HG03108 (cell line): ENCODE measurements around the gene KHNYN.
A peak's percentile ranks its signal among the peaks of the same experiment; 100 is the strongest.
"Not testable (repeated sequence)": the region's sequence is repeated elsewhere in the genome, so short reads cannot be mapped to it uniquely, and the experiment has no call there.

Experiments
- ATAC-seq: cut with Tn5 transposase; IDR thresholded peaks from one replicate; pipeline ENCODE4 v1.9.1; 2021; ENCODE audit warnings: moderate library complexity; ENCODE audit not compliant: unreplicated experiment

The KHNYN gene

GRCh38 chr14:24429395-24430142 is at the start of gene KHNYN, which contains the start of gene CBLN3:
Gene KHNYN (plus strand): TSS chr14:24429954. CDS start chr14:24430731, 777 bp downstream.
Gene CBLN3 (minus strand): TSS chr14:24429668. CDS start chr14:24429054, 614 bp downstream.
- peak; percentile 83 for ATAC-seq

DNA sequence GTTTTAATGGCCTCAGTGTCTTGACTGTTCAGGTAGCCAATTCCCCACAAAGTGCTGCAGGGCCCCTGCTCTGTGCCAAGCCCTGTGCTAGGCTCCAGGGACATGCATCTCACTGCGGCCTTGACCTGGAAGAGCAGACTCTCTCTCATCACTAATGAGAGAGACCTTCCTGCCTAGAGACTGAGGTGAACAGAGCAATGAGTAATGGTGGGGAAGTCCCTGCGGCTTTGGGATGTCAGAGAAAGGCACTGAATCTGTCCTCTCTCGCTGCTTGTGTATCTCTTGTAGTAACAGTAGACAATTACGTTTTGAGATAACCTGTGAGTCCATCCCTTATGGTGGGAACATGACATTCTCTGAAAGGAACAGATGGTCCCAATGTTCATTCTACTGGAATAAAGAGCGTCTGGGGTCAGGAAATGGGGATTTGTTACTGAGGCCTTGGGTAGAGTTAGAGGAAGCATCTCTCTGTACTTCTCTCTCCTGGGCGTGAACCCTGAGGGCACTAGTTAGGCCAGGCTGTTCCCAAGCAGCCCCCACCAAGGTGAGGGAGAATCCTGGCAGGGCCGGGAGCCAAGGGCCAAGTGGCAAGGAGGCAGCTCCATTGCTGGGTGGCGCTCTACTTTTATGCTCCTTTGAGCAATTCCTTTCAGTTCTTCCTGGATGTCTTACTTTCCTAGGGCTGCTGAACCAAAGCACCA is 48.2 kb upstream of the KHNYN start:
- ATAC-seq: no peak

GRCh38 chr14:24382064-24382371 is 47.7 kb upstream of the KHNYN start:
- no peak for ATAC-seq

DNA sequence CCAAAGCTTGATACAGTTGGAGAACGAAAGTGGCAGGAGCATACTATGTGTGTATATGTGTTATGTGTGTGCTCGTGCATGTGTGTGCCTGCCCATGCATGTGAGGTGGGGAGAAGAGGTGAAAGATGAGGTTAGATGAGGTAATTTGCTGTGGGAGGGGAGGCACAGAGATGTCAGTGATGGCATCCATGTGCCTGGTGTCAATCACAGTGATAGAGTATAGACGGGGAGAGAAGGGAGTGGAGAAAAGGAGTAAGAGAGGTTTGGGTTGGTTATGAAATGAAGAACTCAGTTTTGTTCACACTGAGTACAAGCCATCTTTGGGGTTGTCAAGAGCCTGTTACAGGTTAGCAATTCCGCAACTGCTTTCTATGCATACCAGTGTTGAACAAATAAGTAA is 45.6 kb upstream of the KHNYN start:
- no peak for ATAC-seq

DNA sequence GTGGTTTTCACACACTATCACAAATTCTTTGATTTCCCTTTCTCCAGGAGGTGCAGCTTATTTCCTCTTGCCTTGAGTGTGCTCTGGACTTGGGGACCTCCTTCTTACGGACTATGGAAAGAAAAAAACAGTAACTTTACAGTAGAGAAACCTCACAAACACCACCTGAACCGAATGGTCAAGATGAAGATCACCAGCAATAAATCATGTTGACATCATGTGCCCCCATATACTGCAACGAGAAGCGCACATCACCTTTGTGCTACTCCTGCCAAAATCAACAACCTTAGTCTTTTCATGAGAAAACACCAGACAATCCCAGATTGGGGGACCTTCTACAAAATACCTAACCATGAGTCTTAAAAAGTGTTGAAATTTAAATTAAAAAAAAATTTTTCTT is 44.2 kb upstream of the KHNYN start:
- ATAC-seq: no peak

DNA sequence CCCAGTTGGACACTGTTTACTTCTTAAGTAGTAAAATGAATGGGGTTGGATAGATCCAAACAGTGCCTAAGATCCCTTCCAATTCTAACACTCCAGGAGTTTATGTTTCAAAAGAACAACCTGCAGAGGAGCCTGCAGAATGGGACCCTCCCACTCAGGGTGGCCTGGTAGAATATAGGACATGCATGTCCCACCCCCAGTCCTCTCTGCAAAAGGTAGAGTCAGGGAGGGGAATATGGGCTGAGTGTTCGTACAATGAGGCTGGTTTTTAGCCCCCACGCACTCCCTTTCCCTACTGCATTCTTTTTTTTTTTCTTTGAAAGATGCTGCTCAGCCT is 42.8 kb upstream of the KHNYN start:
- ATAC-seq: no peak

DNA sequence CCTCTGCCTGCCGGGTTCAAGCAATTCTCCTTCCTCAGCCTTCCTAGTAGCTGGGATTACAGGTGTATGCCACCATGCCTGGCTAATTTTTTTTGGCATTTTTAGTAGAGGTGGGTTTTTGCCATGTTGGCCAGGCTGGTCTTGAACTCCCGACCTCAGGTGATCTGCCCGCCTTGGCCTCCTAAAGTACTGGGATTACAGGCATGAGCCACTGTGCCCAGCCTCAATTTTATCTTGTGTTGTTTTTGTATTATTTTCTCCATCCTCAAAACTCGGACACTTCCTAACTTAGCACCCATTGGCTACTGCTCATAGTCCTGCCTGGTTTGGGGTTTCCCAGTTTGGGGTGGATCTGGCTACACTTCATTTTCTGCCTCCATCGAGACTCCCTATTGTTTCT is 42.2 kb upstream of the KHNYN start:
- ATAC-seq: not testable (repeated sequence)

- ATAC-seq: no peak
Observed at GRCh38 chr14:24388474-24389179, 41.1 kb upstream of the KHNYN start.

- no peak for ATAC-seq
Observed at GRCh38 chr14:24389226-24389848, 40.4 kb upstream of the KHNYN start.

DNA sequence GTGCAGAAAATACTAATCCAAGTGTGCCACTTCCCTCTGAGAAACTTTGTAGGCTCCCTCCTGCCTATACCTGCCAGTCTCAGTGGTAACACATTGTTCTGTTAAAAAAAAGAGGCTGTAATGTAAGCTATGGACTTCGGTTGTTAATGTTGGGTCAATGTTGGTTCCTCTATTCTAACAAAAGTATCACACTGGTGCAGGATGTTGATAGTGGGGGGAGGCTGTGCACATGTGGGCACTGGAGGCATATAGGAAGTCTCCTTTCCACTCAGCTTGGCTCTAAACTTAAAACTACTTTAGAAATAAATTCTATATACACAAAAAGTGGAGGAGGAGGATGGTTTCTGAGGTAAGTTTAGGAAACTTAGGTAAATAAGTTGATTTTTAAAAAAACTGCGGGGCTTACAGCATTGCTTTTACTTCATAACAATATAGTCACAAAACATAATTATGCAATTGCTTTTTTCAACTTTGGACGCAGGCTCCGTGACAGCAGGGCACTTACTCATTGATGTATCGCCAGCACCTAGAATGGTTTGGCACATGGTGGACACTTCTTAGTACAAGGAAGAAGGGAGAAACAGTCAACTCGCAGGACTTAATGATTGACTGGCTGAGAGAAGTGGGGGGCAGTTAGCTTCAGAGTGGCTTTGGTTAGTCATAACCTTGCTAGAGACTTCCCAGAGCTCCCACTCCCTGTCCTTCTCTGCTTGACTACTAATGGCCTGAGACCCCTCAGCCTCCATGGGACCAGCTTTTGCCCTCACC is 38.9 kb upstream of the KHNYN start:
- ATAC-seq: no peak

DNA sequence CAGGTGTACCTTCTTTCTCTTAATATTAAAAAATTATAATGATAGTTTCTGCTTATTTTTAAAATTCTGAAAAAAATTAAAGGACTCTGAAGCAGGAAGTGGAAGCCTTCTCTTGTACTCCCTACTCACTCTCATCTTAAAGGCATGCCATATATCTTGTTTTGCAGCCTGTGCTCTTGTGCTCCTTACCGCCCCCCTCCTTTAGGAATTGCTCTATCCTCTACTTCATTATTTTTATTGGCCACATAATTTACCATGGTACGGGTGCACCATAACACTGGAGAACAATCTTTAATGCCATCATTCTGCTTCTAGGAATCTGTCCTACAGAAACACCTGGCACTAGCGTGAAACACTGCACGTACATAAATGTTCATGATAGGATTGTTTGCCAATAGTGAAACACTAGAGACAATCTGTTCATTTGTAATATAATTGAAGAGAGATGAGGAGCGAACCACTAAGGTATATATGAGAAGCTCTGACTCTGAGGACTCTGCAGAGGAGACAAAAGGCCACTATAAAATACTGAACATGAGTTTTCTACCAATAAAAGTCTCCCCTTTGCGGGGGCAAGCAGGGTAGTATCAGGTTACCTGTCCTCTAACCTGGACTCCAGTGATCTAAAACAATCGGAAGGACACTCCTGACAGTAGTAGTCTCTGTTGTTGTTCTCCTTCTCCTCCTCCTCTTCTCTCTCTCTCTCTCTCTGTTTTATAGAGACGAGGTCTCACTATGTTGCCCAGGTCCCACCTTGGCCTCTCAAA is 37.2 kb upstream of the KHNYN start:
- no peak for ATAC-seq

DNA sequence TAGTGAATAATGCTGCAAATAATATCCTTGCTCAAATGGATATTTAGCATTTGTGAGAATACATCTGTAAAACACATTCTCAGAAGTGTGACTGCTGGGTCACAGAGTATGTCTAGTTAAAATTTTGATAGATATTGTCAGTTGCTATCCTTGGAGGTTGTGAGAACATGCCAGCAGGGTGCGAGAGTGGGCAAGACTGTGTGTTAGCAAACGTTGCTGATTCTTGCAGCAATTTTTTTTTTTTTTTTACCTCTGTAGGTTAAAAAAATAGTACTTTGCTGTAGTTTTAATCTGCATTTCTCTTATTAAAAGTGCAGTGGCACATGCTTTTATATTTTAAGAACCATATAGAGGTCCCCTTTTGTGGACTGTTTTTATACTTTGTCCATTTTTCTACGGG is 35.5 kb upstream of the KHNYN start:
- no peak for ATAC-seq

GRCh38 chr14:24395609-24396582 is 33.9 kb upstream of the KHNYN start:
- ATAC-seq: no peak

DNA sequence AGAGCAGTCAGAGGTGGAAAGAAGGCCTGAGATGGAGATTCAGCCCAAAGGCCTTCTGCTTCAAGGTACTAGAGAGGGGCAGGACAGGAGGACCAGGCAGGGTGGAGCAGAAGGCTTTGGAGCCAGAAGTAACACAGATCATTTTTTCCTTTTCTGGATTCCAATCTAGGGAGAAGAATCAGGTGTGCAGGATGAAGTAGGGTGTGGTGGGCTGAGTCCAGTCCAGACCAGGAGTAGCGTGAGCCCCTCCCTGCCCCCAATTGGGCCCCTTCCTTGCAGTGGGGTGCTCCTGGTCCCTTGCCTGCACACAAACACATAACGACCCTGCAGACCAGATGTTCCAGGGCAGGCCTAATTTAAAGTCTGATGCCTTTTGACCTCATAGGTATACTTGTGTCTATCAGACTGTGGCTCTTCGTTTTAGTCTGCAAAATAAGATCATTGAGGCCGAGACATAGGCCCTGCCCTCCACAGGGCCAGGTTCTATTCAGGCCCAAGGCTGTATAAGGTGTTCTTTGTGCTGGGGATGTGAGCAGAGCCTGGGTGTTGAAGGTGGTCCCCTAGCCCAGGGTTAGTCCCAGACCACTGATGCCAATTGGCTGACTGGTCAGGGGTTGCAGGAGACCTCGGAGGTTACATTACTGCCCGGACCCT is 32.0 kb upstream of the KHNYN start:
- no peak for ATAC-seq

GRCh38 chr14:24398293-24398652 is 31.5 kb upstream of the KHNYN start:
- no peak for ATAC-seq

DNA sequence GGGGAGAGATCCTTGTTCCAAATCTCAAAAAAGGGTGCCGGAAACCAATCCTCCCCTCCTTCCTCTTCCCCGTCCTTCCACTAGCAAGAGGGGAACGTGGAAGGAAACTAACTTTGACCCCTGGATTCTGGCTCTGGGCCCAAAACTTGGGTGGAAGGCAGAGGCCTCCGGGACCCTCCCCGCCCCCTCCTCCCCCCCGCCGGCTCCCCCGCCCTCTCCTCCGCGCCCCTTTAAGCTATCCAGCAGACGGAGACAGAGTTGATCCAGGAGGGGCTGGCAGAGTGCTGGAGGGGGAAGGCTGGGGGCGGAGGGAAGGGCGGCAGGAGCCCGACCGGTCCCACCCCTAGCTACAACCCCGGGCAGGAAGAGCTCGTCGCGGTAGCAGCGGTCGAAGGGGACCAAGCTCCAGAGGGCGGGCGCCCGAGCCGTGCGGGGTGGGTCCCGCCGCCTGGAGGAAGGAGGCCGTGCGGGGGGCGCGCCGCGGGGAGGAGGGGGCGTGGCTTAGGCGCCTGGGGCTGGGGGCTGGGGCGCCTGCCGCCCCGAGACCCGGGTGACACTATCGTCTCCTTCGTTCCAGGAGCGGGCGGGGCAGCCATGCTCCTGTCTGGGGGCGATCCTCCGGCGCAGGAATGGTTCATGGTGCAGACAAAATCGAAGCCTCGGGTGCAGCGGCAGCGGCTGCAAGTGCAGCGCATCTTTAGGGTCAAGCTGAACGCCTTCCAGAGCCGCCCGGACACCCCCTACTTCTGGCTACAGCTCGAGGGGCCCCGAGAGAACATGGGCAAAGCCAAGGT is 30.9 kb upstream of the KHNYN start, which contains the start of gene NYNRIN:
Gene NYNRIN (plus strand): TSS at position 351 of the 794 bp plus-strand sequence. CDS start 244 bp downstream, at position 595.
- no peak for ATAC-seq

GRCh38 chr14:24399447-24399822 is 30.3 kb upstream of the KHNYN start:
- ATAC-seq: no peak
